Hepatocyte (in vitro differentiated cells): ENCODE data around the gene TUBA1C.

Source experiments
- EZH2 ChIP-seq: fragments of 200-600 bp; sonication (generic); IDR thresholded peaks from 2 replicates; pipeline ENCODE4 v1.6.1; 2016; ENCODE audit warnings: antibody characterized with exemption, mild to moderate bottlenecking, borderline replicate concordance
- EZH2phosphoT487 ChIP-seq: fragments of 200-600 bp; sonication (generic); IDR thresholded peaks from one replicate; pipeline ENCODE4 v1.6.1; 2018; ENCODE audit warnings: antibody characterized with exemption, mild to moderate bottlenecking, low read depth, moderate library complexity; ENCODE audit not compliant: unreplicated experiment, severe bottlenecking
- TF ChIP-seq, protein P1 (sequence below): fragments of 200-600 bp; sonication (generic); IDR thresholded peaks from 2 replicates; pipeline ENCODE4 v1.5.1; 2016; ENCODE audit warnings: antibody characterized with exemption, mild to moderate bottlenecking; ENCODE audit not compliant: poor library complexity

DNA sequence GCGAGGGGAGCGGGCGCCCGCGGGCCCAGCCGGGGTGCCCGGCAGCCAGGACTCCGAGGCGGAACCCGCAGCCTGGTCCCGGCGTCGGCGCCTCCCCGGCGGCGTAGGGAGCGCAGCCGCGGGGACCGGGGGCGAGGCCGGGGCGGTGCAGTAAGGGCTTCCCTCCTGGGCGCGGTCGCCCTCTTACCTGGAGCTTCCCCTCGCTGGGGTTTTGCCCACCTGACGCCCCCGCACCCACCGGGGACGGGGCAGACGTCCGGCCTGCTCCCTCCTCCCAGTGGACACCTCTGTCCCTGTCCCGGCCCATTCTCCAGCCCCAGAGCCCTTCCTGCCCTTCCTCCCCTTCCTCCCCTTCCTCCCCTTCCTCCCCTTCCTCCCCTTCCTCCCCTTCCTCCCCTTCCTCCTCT, 413 bp upstream of the TUBA1C start:
- TF ChIP-seq, protein P1, sequence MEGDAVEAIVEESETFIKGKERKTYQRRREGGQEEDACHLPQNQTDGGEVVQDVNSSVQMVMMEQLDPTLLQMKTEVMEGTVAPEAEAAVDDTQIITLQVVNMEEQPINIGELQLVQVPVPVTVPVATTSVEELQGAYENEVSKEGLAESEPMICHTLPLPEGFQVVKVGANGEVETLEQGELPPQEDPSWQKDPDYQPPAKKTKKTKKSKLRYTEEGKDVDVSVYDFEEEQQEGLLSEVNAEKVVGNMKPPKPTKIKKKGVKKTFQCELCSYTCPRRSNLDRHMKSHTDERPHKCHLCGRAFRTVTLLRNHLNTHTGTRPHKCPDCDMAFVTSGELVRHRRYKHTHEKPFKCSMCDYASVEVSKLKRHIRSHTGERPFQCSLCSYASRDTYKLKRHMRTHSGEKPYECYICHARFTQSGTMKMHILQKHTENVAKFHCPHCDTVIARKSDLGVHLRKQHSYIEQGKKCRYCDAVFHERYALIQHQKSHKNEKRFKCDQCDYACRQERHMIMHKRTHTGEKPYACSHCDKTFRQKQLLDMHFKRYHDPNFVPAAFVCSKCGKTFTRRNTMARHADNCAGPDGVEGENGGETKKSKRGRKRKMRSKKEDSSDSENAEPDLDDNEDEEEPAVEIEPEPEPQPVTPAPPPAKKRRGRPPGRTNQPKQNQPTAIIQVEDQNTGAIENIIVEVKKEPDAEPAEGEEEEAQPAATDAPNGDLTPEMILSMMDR, result no peak
- TF ChIP-seq EZH2phosphoT487 (no peak), EZH2 (no peak)
